B cell (primary cell): Measurements from ENCODE around the gene GIT1. TPM values are rescaled to one million over a fixed set of nuclear protein-coding genes. Genes with fewer than 3 reads are reported as not detected.

Experiments used
- ATAC-seq: fragments of 200-7000 bp; cut with Tn5 transposase; one replicate; pipeline ENCODE4 v1.10.0; 2021; ENCODE audit warnings: low read depth, mild to moderate bottlenecking, moderate number of reproducible peaks, moderate library complexity
- CTCF ChIA-PET: fragments of 350-600 bp; sonication (Branson Sonifier 250); formaldehyde crosslinking; loops from one replicate; lab custom pipeline; 2021; ENCODE audit warnings: antibody characterized with exemption, inconsistent platforms; lab: Charles Lee
- POLR2A ChIA-PET: fragments of 350-600 bp; sonication (Branson Sonifier 250); formaldehyde crosslinking; loops from one replicate; lab custom pipeline; 2021; ENCODE audit warnings: antibody characterized with exemption; lab: Charles Lee
- DNase-seq: peaks from one replicate; pipeline ENCODE4 v3.0.0; 2013
- H2AFZ ChIP-seq: 2 replicates; pipeline ENCODE4 v1.6.1; 2012; ENCODE audit warnings: mild to moderate bottlenecking, low read depth, low read length; ENCODE audit not compliant: insufficient read depth, poor library complexity, severe bottlenecking
- H3K27ac ChIP-seq, 2 donors: 1 replicate in 1 of 2; 2 replicates in 1 of 2; pipeline ENCODE4 v1.5.1; 2012 to 2013; ENCODE audit warnings: low read length in 2 of 2, mild to moderate bottlenecking in 2 of 2, moderate library complexity in 1 of 2
- H3K27me3 ChIP-seq, 4 experiments: fragments of 200-600 bp in 1 of 4; sonication (generic) in 1 of 4; replicated peaks in 1 of 4; 1 replicate in 2 of 4; 2 replicates in 2 of 4; pipeline versions ENCODE4 v1.6.1 to v1.7.0; 2013 to 2016; ENCODE audit warnings: low read length in 3 of 4, mild to moderate bottlenecking in 2 of 4, mixed read lengths in 1 of 4, moderate library complexity in 1 of 4; ENCODE audit not compliant: insufficient read depth in 4 of 4, control insufficient read depth in 3 of 4; ENCODE audit errors: control extremely low read depth in 1 of 4
- H3K36me3 ChIP-seq, 2 experiments: replicated peaks in 1 of 2; 1 replicate in 1 of 2; 2 replicates in 1 of 2; pipeline versions ENCODE4 v1.6.1 to v1.7.1; 2013; ENCODE audit warnings: low read length in 1 of 2; ENCODE audit not compliant: insufficient read depth in 2 of 2, control insufficient read depth in 1 of 2; ENCODE audit errors: control extremely low read depth in 1 of 2, extremely low read depth in 1 of 2
- H3K4me1 ChIP-seq, 2 donors: fragments of 200-600 bp in 1 of 2; sonication (generic) in 1 of 2; 1 replicate in 1 of 2; 2 replicates in 1 of 2; pipeline versions ENCODE4 v1.5.1 to v1.6.1; 2013 to 2017; ENCODE audit warnings: low read length in 2 of 2; ENCODE audit not compliant: control insufficient read depth in 2 of 2, insufficient read depth in 2 of 2
- H3K4me2 ChIP-seq: replicated peaks from 2 replicates; pipeline ENCODE3; 2012; ENCODE audit warnings: mild to moderate bottlenecking, low read depth, low read length; ENCODE audit not compliant: poor library complexity, severe bottlenecking
- H3K4me3 ChIP-seq, 5 experiments: fragments of 200-600 bp in 1 of 5; sonication (generic) in 1 of 5; 1 replicate in 3 of 5; 2 replicates in 2 of 5; pipeline versions ENCODE4 v1.5.1 to v1.7.0; 2011 to 2016; ENCODE audit warnings: low read length in 4 of 5, mild to moderate bottlenecking in 4 of 5, low read depth in 2 of 5, control low read depth in 1 of 5, moderate library complexity in 1 of 5; ENCODE audit not compliant: insufficient read depth in 1 of 5; ENCODE audit errors: control extremely low read depth in 1 of 5, extremely low read depth in 1 of 5
- H3K79me2 ChIP-seq: fragments of 200-600 bp; sonication (generic); one replicate; pipeline ENCODE4 v1.6.0; 2016; ENCODE audit warnings: low read length; ENCODE audit not compliant: control insufficient read depth, insufficient read depth
- H3K9ac ChIP-seq: fragments of 200-600 bp; sonication (generic); 2 replicates; pipeline ENCODE4 v1.6.1; 2017; ENCODE audit warnings: mild to moderate bottlenecking, low read length, moderate library complexity
- H3K9me3 ChIP-seq, 3 donors: one replicate each; pipeline versions ENCODE4 v1.6.1 to v1.7.1; 2013; ENCODE audit warnings: low read length in 2 of 3; ENCODE audit not compliant: control insufficient read depth in 2 of 3, insufficient read depth in 1 of 3; ENCODE audit errors: control extremely low read depth in 1 of 3
- H4K20me1 ChIP-seq: 2 replicates; pipeline ENCODE4 v1.6.0; 2012; ENCODE audit warnings: mild to moderate bottlenecking, low read length; ENCODE audit not compliant: insufficient read depth, control insufficient read depth, poor library complexity, severe bottlenecking
- H3K27ac Mint-ChIP-seq: one replicate; pipeline ENCODE4 v1.8.0; 2021; ENCODE audit warnings: mixed read lengths
- H3K27me3 Mint-ChIP-seq: one replicate; pipeline ENCODE4 v1.8.0; 2021; ENCODE audit warnings: mixed read lengths
- H3K4me1 Mint-ChIP-seq: one replicate; pipeline ENCODE4 v1.8.0; 2021; ENCODE audit warnings: mixed read lengths
- H3K4me3 Mint-ChIP-seq: one replicate; pipeline ENCODE4 v1.8.0; 2021; ENCODE audit warnings: mixed read lengths
- H3K9me3 Mint-ChIP-seq: one replicate; pipeline ENCODE4 v1.8.0; 2022; ENCODE audit warnings: mixed read lengths; ENCODE audit not compliant: insufficient read depth
- CTCF ChIP-seq: fragments of 200-600 bp; IDR thresholded peaks from one replicate; pipeline ENCODE4 v1.8.0; 2022; ENCODE audit warnings: antibody characterized with exemption, mild to moderate bottlenecking
- EZH2 ChIP-seq: IDR thresholded peaks from 2 replicates; pipeline ENCODE4 v1.6.1; 2012; ENCODE audit warnings: borderline replicate concordance, low read depth, mild to moderate bottlenecking, moderate library complexity, low read length; ENCODE audit not compliant: insufficient read depth, poor library complexity, severe bottlenecking
- WGBS: methylation state at CpG from one replicate; pipeline ENCODE4 v1.1.5; 2013; ENCODE audit warnings: missing lambda C conversion rate; ENCODE audit not compliant: insufficient coverage; 5-methylcytosine and 5-hydroxymethylcytosine counted together
- intact Hi-C: fragments of 100-400 bp; cut with micrococcal nuclease; formaldehyde crosslinking; loops from one replicate; pipeline ENCODE4 v1.10.0; 2022
- polyA plus RNA-seq: library from polyadenylated mRNA; depleted of rRNA; stranded (reverse); fragments of >200 nt; gene quantifications from 2 replicates; pipeline ENCODE4 v1.2.3, GENCODE V29; 2012
- total RNA-seq, 2 donors: library from RNA; stranded (reverse); fragments of 120-200 nt in 1 of 2; gene quantifications; 1 replicate in 1 of 2; 2 replicates in 1 of 2; pipeline versions ENCODE4 v1.2.3 to v1.2.4, GENCODE V29; 2013 to 2022

Gene GIT1
- total and polyA plus RNA-seq, 2 donors (not counting 1 experiment from before 2014, with no cell fraction given), result 49.3 to 61.9 TPM

GRCh38 chr17:29583324-29584248, 5.9 kb downstream of the GIT1 start:
- Mint-ChIP-seq H3K4me1 (peaks cover 51% of the 10 kb centered on the region), H3K4me3 (peak overlapping the region; percentile 56), H3K9me3 (no peaks in the 10 kb centered on the region), H3K27ac (peak overlapping the region; percentile 71), H3K27me3 (no peaks in the 10 kb centered on the region)
- Histone ChIP-seq H3K4me1 (peaks cover 35 to 43% of the 10 kb centered on the region in 2 donors), H3K9me3 (no peaks in the 10 kb centered on the region), H3K27ac (no peak overlapping the region), H3K36me3 (peaks cover 0 to 31% of the 10 kb centered on the region in 2 experiments), H3K79me2 (peaks cover 74% of the 10 kb centered on the region), H4K20me1 (peaks cover 56% of the 10 kb centered on the region), H3K27me3 (no peaks in the 10 kb centered on the region), H3K4me2 (peak overlapping the region; percentile 69), H3K4me3 (no peak overlapping the region), H2AFZ (no peak overlapping the region), H3K9ac (no peak overlapping the region)
- CTCF ChIA-PET, result interaction anchor here (0.5 to 24.3 kb wide), 4 partner anchors 9 to 28 kb away, joined by 3 to 336 read pairs (median 14); partner anchors contain the start of gene ANKRD13B
- no peak for DNase-seq
- intact Hi-C loops, result no loop called here
- WGBS, result 73% methylated on average over 16 of the region's 16 CpGs
- ATAC-seq, result no peak
- TF ChIP-seq EZH2 (no peak), CTCF (no peak)
- POLR2A ChIA-PET, result no interaction called here

GRCh38 chr17:29582772-29583171, 6.7 kb downstream of the GIT1 start:
- CTCF ChIA-PET, result interaction anchor here (1.8 to 24.3 kb wide), 2 partner anchors 10 to 29 kb away, joined by 10 to 336 read pairs; partner anchors contain the start of gene ANKRD13B
- DNase-seq, result peak; percentile 4
- peaks cover 47% of the 10 kb centered on the region for H4K20me1 ChIP-seq
- TF ChIP-seq EZH2, result no peak
- no peak for TF ChIP-seq CTCF
- peaks cover 68% of the 10 kb centered on the region for H3K79me2 ChIP-seq
- H3K27me3 Mint-ChIP-seq, result no peaks in the 10 kb centered on the region
- peaks cover 45% of the 10 kb centered on the region for H3K4me1 Mint-ChIP-seq
- no peak overlapping the region for H3K4me3 ChIP-seq
- no peaks in the 10 kb centered on the region for H3K9me3 ChIP-seq
- no peak overlapping the region for H3K27ac ChIP-seq
- POLR2A ChIA-PET, result no interaction called here
- no peak overlapping the region for H3K27ac Mint-ChIP-seq
- intact Hi-C loops, result no loop called here
- no peak overlapping the region for H2AFZ ChIP-seq
- WGBS, result 97% methylated on average over 11 of the region's 13 CpGs
- no peak overlapping the region for H3K4me3 Mint-ChIP-seq
- H3K36me3 ChIP-seq, result peaks cover 0 to 38% of the 10 kb centered on the region in 2 experiments
- no peaks in the 10 kb centered on the region for H3K27me3 ChIP-seq
- H3K9ac ChIP-seq, result no peak overlapping the region
- no peaks in the 10 kb centered on the region for H3K9me3 Mint-ChIP-seq
- no peak for ATAC-seq
- no peak overlapping the region for H3K4me2 ChIP-seq
- H3K4me1 ChIP-seq, result peaks cover 28 to 35% of the 10 kb centered on the region in 2 donors
